Astrocyte (in vitro differentiated cells and primary cell): ENCODE data around the gene ZBTB16. TPM values are rescaled to one million over a fixed set of nuclear protein-coding genes. Genes with fewer than 3 reads are reported as not detected.

ENCODE experiments used
- DNase-seq: peaks from one replicate; pipeline ENCODE4 v3.0.0-alpha.2; 2010; ENCODE audit warnings: low read depth
- FAIRE-seq: peaks from 2 replicates; lab custom pipeline; 2011; peaks lifted over from hg19 to GRCh38; lab: Jason Lieb, UNC
- H2AFZ ChIP-seq: 2 replicates; pipeline ENCODE4 v1.6.0; 2012; ENCODE audit warnings: low read depth, low read length, inconsistent platforms
- H3K27ac ChIP-seq: 2 replicates; pipeline ENCODE4 v1.5.1; 2011; ENCODE audit warnings: low read depth, low read length, inconsistent platforms
- H3K27me3 ChIP-seq: 2 replicates; pipeline ENCODE4 v1.6.0; 2011; ENCODE audit warnings: low read length, inconsistent platforms; ENCODE audit not compliant: insufficient read depth
- H3K36me3 ChIP-seq: 2 replicates; pipeline ENCODE4 v1.5.1; 2011; ENCODE audit warnings: low read length, inconsistent platforms; ENCODE audit not compliant: insufficient read depth
- H3K4me1 ChIP-seq: 2 replicates; pipeline ENCODE4 v1.5.1; 2011; ENCODE audit warnings: low read length, inconsistent platforms; ENCODE audit not compliant: insufficient read depth
- H3K4me2 ChIP-seq: 2 replicates; pipeline ENCODE4 v1.6.0; 2012; ENCODE audit warnings: low read length, inconsistent platforms
- H3K4me3 ChIP-seq: 2 replicates; pipeline ENCODE4 v1.5.1; 2011; ENCODE audit warnings: low read depth, mild to moderate bottlenecking, low read length, inconsistent platforms; ENCODE audit not compliant: insufficient read depth
- H3K79me2 ChIP-seq: 2 replicates; pipeline ENCODE4 v1.6.0; 2012; ENCODE audit warnings: mild to moderate bottlenecking, low read length, inconsistent platforms; ENCODE audit not compliant: insufficient read depth
- H3K9ac ChIP-seq: 2 replicates; pipeline ENCODE4 v1.6.0; 2012; ENCODE audit warnings: mild to moderate bottlenecking, low read length, inconsistent platforms
- H3K9me3 ChIP-seq: 2 replicates; pipeline ENCODE4 v1.5.1; 2012; ENCODE audit warnings: low read depth, mild to moderate bottlenecking, low read length, inconsistent platforms; ENCODE audit not compliant: insufficient read depth
- H4K20me1 ChIP-seq: 2 replicates; pipeline ENCODE4 v1.6.0; 2012; ENCODE audit warnings: low read length, inconsistent platforms; ENCODE audit not compliant: insufficient read depth
- H3K27ac Mint-ChIP-seq: one replicate; pipeline ENCODE4 v1.8.0; 2021; ENCODE audit warnings: mild to moderate bottlenecking, mixed read lengths; ENCODE audit not compliant: unreplicated experiment
- H3K27me3 Mint-ChIP-seq: one replicate; pipeline ENCODE4 v1.8.0; 2021; ENCODE audit warnings: low read depth, mixed read lengths; ENCODE audit not compliant: unreplicated experiment
- H3K36me3 Mint-ChIP-seq: one replicate; pipeline ENCODE4 v1.8.0; 2021; ENCODE audit warnings: low read depth, mixed read lengths; ENCODE audit not compliant: unreplicated experiment
- H3K4me1 Mint-ChIP-seq: one replicate; pipeline ENCODE4 v1.8.0; 2021; ENCODE audit warnings: low read depth, mixed read lengths; ENCODE audit not compliant: unreplicated experiment
- H3K4me3 Mint-ChIP-seq: one replicate; pipeline ENCODE4 v1.8.0; 2021; ENCODE audit warnings: mild to moderate bottlenecking, moderate library complexity, mixed read lengths; ENCODE audit not compliant: unreplicated experiment
- H3K9me3 Mint-ChIP-seq: one replicate; pipeline ENCODE4 v1.8.0; 2021; ENCODE audit warnings: mild to moderate bottlenecking, mixed read lengths; ENCODE audit not compliant: unreplicated experiment
- EZH2 ChIP-seq: IDR thresholded peaks from 2 replicates; pipeline ENCODE4 v1.6.1; 2012; ENCODE audit warnings: mild to moderate bottlenecking, low read length, inconsistent platforms; ENCODE audit not compliant: insufficient read depth
- total RNA-seq: library from RNA; stranded (reverse); gene quantifications from 2 replicates; pipeline ENCODE4 v1.2.1, GENCODE V29; 2021
- TF ChIP-seq, protein P1 (sequence below): IDR thresholded peaks from 2 replicates; pipeline ENCODE4 v1.5.1; 2011; ENCODE audit warnings: low read depth, mild to moderate bottlenecking, inconsistent platforms, low read length, moderate library complexity; ENCODE audit not compliant: insufficient read depth

Gene ZBTB16
- total RNA-seq, 1 donor from 2014 or later: 0.50 TPM

DNA sequence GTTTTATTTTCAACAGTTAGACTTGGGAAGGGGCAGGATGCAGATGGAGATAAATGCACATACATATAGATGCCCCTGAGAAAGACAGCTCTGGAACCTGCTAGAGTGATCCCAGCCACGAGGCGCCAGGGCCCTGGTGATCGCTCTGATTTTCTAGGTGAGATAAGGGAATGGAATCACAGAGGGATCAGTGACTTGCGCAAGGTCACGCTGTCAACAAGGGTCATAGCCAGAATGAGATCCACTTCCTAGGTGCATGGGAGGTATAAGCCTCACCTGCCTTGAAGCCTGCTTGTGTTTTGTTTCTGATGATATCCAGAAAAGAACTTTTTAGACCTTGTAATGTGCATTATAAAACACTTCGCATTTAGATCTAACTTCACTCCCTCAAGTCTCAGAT is 47.5 kb downstream of the ZBTB16 start:
- Histone ChIP-seq H3K4me2 (no peak overlapping the region), H3K9ac (no peak overlapping the region), H3K27ac (no peak overlapping the region), H3K27me3 (peaks cover 8% of the 10 kb centered on the region), H3K36me3 (no peaks in the 10 kb centered on the region), H2AFZ (no peak overlapping the region), H3K79me2 (no peaks in the 10 kb centered on the region), H3K4me3 (no peak overlapping the region), H3K4me1 (peaks cover 3% of the 10 kb centered on the region), H4K20me1 (no peaks in the 10 kb centered on the region), H3K9me3 (peaks cover 2% of the 10 kb centered on the region)
- no peak for DNase-seq
- H3K9me3 Mint-ChIP-seq: peaks cover 2% of the 10 kb centered on the region
- peaks cover 49% of the 10 kb centered on the region for H3K27me3 Mint-ChIP-seq
- H3K4me1 Mint-ChIP-seq: peaks cover 10% of the 10 kb centered on the region
- H3K36me3 Mint-ChIP-seq: no peaks in the 10 kb centered on the region
- no peak for TF ChIP-seq EZH2
- TF ChIP-seq, protein P1, sequence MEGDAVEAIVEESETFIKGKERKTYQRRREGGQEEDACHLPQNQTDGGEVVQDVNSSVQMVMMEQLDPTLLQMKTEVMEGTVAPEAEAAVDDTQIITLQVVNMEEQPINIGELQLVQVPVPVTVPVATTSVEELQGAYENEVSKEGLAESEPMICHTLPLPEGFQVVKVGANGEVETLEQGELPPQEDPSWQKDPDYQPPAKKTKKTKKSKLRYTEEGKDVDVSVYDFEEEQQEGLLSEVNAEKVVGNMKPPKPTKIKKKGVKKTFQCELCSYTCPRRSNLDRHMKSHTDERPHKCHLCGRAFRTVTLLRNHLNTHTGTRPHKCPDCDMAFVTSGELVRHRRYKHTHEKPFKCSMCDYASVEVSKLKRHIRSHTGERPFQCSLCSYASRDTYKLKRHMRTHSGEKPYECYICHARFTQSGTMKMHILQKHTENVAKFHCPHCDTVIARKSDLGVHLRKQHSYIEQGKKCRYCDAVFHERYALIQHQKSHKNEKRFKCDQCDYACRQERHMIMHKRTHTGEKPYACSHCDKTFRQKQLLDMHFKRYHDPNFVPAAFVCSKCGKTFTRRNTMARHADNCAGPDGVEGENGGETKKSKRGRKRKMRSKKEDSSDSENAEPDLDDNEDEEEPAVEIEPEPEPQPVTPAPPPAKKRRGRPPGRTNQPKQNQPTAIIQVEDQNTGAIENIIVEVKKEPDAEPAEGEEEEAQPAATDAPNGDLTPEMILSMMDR: no peak
- FAIRE-seq: no peak
- no peak overlapping the region for H3K27ac Mint-ChIP-seq
- no peak overlapping the region for H3K4me3 Mint-ChIP-seq

DNA sequence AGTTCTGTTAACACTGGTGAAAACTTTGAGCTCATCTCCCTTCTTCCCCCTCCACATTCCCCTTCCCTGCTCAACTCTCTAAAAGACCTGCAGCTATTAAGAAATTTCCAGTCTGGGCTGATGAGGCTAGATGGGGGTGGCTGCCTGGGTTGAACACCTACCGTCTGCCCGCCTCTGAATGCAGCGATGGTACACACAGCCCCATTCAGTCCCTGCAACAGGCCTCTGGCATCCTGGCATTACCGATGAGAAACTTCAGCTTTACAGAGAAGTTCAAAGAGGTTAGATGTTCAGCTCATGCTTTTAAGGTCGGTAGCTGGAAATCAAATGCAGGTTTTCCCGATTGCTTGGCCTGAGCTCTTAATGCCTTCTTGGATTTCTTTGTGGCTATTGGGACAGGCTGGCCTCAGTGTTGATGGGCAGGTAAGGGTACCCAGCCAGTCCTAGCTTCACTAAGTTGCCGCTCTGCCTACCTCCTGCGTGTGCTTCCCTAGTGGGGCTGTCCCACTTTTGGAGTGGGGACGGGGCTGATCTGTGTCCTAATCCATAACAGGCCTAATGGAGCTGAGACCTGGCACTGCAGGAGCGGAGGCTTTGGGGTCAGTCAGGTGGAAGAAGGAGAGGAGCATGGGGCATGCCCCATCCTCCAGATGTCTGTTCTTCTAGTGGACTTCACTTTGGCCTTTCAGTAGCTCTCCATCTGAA is 49.1 kb downstream of the ZBTB16 start:
- H3K36me3 ChIP-seq: no peaks in the 10 kb centered on the region
- H3K9me3 Mint-ChIP-seq: peaks cover 2% of the 10 kb centered on the region
- peaks cover 49% of the 10 kb centered on the region for H3K27me3 Mint-ChIP-seq
- DNase-seq (no peak), FAIRE-seq (no peak)
- H3K9me3 ChIP-seq: peaks cover 2% of the 10 kb centered on the region
- no peak overlapping the region for H3K4me3 ChIP-seq
- no peak overlapping the region for H3K9ac ChIP-seq
- no peaks in the 10 kb centered on the region for H4K20me1 ChIP-seq
- no peaks in the 10 kb centered on the region for H3K36me3 Mint-ChIP-seq
- H3K4me3 Mint-ChIP-seq: no peak overlapping the region
- peaks cover 10% of the 10 kb centered on the region for H3K4me1 Mint-ChIP-seq
- H3K79me2 ChIP-seq: no peaks in the 10 kb centered on the region
- peaks cover 3% of the 10 kb centered on the region for H3K4me1 ChIP-seq
- TF ChIP-seq, protein P1: no peak
- no peak for TF ChIP-seq EZH2
- no peak overlapping the region for H2AFZ ChIP-seq
- peaks cover 11% of the 10 kb centered on the region for H3K27me3 ChIP-seq
- no peak overlapping the region for H3K27ac Mint-ChIP-seq
- no peak overlapping the region for H3K27ac ChIP-seq
- H3K4me2 ChIP-seq: no peak overlapping the region
